ENCODE results near the gene TP63.

The TP63 gene

GRCh38 chr3:189786479-189787064 is 155.4 kb downstream of the TP63 start:
- Histone ChIP-seq H3K27me3 (ENCODE audit: control insufficient read depth in 1 of 2, insufficient read depth in 1 of 2, low read length in 2 of 2) (no peaks in the 10 kb centered on the region), H3K18ac (ENCODE audit: low read depth in 1 of 2, low read length in 2 of 2) (no peak overlapping the region), H3K9ac (ENCODE audit: low read length) (no peak overlapping the region), H3K14ac (ENCODE audit: low read length in 2 of 2) (no peak overlapping the region), H3K27ac (ENCODE audit: low read length, poor library complexity, severe bottlenecking) (no peak overlapping the region), H4K8ac (ENCODE audit: low read length) (no peak overlapping the region), H3K36me3 (ENCODE audit: control insufficient read depth in 1 of 2, insufficient read depth in 2 of 2, low read depth in 1 of 2, low read length in 2 of 2) (no peaks in the 10 kb centered on the region), H3K4me1 (ENCODE audit: control insufficient read depth, insufficient read depth, low read depth, low read length) (no peaks in the 10 kb centered on the region), H3K4me3 (ENCODE audit: insufficient read depth in 1 of 2, low read depth in 1 of 2, low read length in 2 of 2) (no peak overlapping the region), H3K23ac (ENCODE audit: low read length in 2 of 2) (no peak overlapping the region), H3K4ac (ENCODE audit: low read depth in 1 of 2, low read length in 2 of 2) (no peak overlapping the region), H2AK5ac (ENCODE audit: low read length, severe bottlenecking) (no peak overlapping the region), H3K9me3 (ENCODE audit: control insufficient read depth, low read length) (no peaks in the 10 kb centered on the region), H3K4me2 (ENCODE audit: low read length, poor library complexity, severe bottlenecking) (no peak overlapping the region), H2BK12ac (ENCODE audit: low read length in 2 of 2) (no peak overlapping the region), H3K79me1 (replicated peaks; ENCODE audit: low read length, poor library complexity, severe bottlenecking) (no peaks in the 10 kb centered on the region), H2BK15ac (ENCODE audit: low read depth, poor library complexity, severe bottlenecking) (no peak overlapping the region), H4K91ac (ENCODE audit: low read length) (no peak overlapping the region), H2AFZ (ENCODE audit: low read depth, low read length) (no peak overlapping the region), H2BK5ac (ENCODE audit: low read depth, low read length, poor library complexity, severe bottlenecking) (no peak overlapping the region), H2BK120ac (ENCODE audit: low read depth, low read length) (no peak overlapping the region)
- WGBS = 91% methylated on average over 6 of the region's 8 CpGs
- no peak for DNase-seq

- Histone ChIP-seq H3K36me3 (ENCODE audit: control insufficient read depth in 1 of 2, insufficient read depth in 2 of 2, low read depth in 1 of 2, low read length in 2 of 2) (no peaks in the 10 kb centered on the region), H3K9me3 (ENCODE audit: control insufficient read depth, low read length) (no peaks in the 10 kb centered on the region), H2BK5ac (ENCODE audit: low read depth, low read length, poor library complexity, severe bottlenecking) (no peak overlapping the region), H3K14ac (ENCODE audit: low read length in 2 of 2) (no peak overlapping the region), H3K4me3 (ENCODE audit: insufficient read depth in 1 of 2, low read depth in 1 of 2, low read length in 2 of 2) (no peak overlapping the region), H3K23ac (ENCODE audit: low read length in 2 of 2) (no peak overlapping the region), H2BK12ac (ENCODE audit: low read length in 2 of 2) (no peak overlapping the region), H3K4ac (ENCODE audit: low read depth in 1 of 2, low read length in 2 of 2) (no peak overlapping the region), H4K91ac (ENCODE audit: low read length) (no peak overlapping the region), H3K4me2 (ENCODE audit: low read length, poor library complexity, severe bottlenecking) (no peak overlapping the region), H3K27ac (ENCODE audit: low read length, poor library complexity, severe bottlenecking) (no peak overlapping the region), H2AK5ac (ENCODE audit: low read length, severe bottlenecking) (no peak overlapping the region), H3K79me1 (replicated peaks; ENCODE audit: low read length, poor library complexity, severe bottlenecking) (no peaks in the 10 kb centered on the region), H3K9ac (ENCODE audit: low read length) (no peak overlapping the region), H4K8ac (ENCODE audit: low read length) (no peak overlapping the region), H3K4me1 (ENCODE audit: control insufficient read depth, insufficient read depth, low read depth, low read length) (no peaks in the 10 kb centered on the region), H3K27me3 (ENCODE audit: control insufficient read depth in 1 of 2, insufficient read depth in 1 of 2, low read length in 2 of 2) (no peaks in the 10 kb centered on the region), H3K18ac (ENCODE audit: low read depth in 1 of 2, low read length in 2 of 2) (no peak overlapping the region), H2BK15ac (ENCODE audit: low read depth, poor library complexity, severe bottlenecking) (no peak overlapping the region), H2AFZ (ENCODE audit: low read depth, low read length) (no peak overlapping the region), H2BK120ac (ENCODE audit: low read depth, low read length) (no peak overlapping the region)
- 85% methylated on average over 3 of the region's 3 CpGs for WGBS
- no peak for DNase-seq
These were observed 156.0 kb downstream of the TP63 start for GRCh38 chr3:189787191-189787590.

- no peak overlapping the region for H2BK5ac ChIP-seq (ENCODE audit: low read depth, low read length, poor library complexity, severe bottlenecking)
- no peak overlapping the region for H2AK5ac ChIP-seq (ENCODE audit: low read length, severe bottlenecking)
- H2BK15ac ChIP-seq (ENCODE audit: low read depth, poor library complexity, severe bottlenecking) = no peak overlapping the region
- no peaks in the 10 kb centered on the region for H3K4me1 ChIP-seq (ENCODE audit: control insufficient read depth, insufficient read depth, low read depth, low read length)
- no peaks in the 10 kb centered on the region for H3K27me3 ChIP-seq (ENCODE audit: control insufficient read depth in 1 of 2, insufficient read depth in 1 of 2, low read length in 2 of 2)
- H2BK120ac ChIP-seq (ENCODE audit: low read depth, low read length) = no peak overlapping the region
- 47% methylated on average over 3 of the region's 3 CpGs for WGBS
- H3K4me2 ChIP-seq (ENCODE audit: low read length, poor library complexity, severe bottlenecking) = no peak overlapping the region
- no peak overlapping the region for H3K9ac ChIP-seq (ENCODE audit: low read length)
- H3K4me3 ChIP-seq (ENCODE audit: insufficient read depth in 1 of 2, low read depth in 1 of 2, low read length in 2 of 2) = no peak overlapping the region
- no peaks in the 10 kb centered on the region for H3K79me1 ChIP-seq (replicated peaks; ENCODE audit: low read length, poor library complexity, severe bottlenecking)
- no peaks in the 10 kb centered on the region for H3K9me3 ChIP-seq (ENCODE audit: control insufficient read depth, low read length)
- no peak overlapping the region for H3K18ac ChIP-seq (ENCODE audit: low read depth in 1 of 2, low read length in 2 of 2)
- no peaks in the 10 kb centered on the region for H3K36me3 ChIP-seq (ENCODE audit: control insufficient read depth in 1 of 2, insufficient read depth in 2 of 2, low read depth in 1 of 2, low read length in 2 of 2)
- DNase-seq = no peak
- no peak overlapping the region for H3K14ac ChIP-seq (ENCODE audit: low read length in 2 of 2)
- H2BK12ac ChIP-seq (ENCODE audit: low read length in 2 of 2) = no peak overlapping the region
- no peak overlapping the region for H4K91ac ChIP-seq (ENCODE audit: low read length)
- no peak overlapping the region for H3K27ac ChIP-seq (ENCODE audit: low read length, poor library complexity, severe bottlenecking)
- no peak overlapping the region for H3K23ac ChIP-seq (ENCODE audit: low read length in 2 of 2)
- H2AFZ ChIP-seq (ENCODE audit: low read depth, low read length) = no peak overlapping the region
- no peak overlapping the region for H4K8ac ChIP-seq (ENCODE audit: low read length)
- no peak overlapping the region for H3K4ac ChIP-seq (ENCODE audit: low read depth in 1 of 2, low read length in 2 of 2)
These were observed 156.4 kb downstream of the TP63 start for GRCh38 chr3:189787632-189788031.

DNA sequence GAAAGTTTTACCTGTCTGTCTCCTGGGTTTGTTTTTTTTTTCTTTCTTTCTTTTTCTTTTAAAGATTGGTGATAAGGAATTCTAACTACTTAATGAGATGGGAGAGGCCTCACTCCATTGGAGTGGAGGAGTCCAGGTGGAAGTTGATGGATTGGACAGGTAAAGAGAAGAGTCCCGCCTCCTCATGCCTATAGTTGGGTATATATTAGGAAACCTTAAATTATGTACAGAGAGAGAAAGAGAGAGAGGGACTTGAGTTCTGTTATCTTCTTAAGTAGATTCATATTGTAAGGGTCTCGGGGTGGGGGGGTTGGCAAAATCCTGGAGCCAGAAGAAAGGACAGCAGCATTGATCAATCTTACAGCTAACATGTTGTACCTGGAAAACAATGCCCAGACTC is 158.2 kb downstream of the TP63 start:
- Histone ChIP-seq H4K8ac (ENCODE audit: low read length) (no peak overlapping the region), H2AFZ (ENCODE audit: low read depth, low read length) (no peak overlapping the region), H2AK5ac (ENCODE audit: low read length, severe bottlenecking) (no peak overlapping the region), H2BK120ac (ENCODE audit: low read depth, low read length) (no peak overlapping the region), H3K27ac (ENCODE audit: low read length, poor library complexity, severe bottlenecking) (no peak overlapping the region), H3K4me2 (ENCODE audit: low read length, poor library complexity, severe bottlenecking) (no peak overlapping the region), H3K14ac (ENCODE audit: low read length in 2 of 2) (no peak overlapping the region), H2BK5ac (ENCODE audit: low read depth, low read length, poor library complexity, severe bottlenecking) (no peak overlapping the region), H3K27me3 (ENCODE audit: control insufficient read depth in 1 of 2, insufficient read depth in 1 of 2, low read length in 2 of 2) (no peaks in the 10 kb centered on the region), H3K36me3 (ENCODE audit: control insufficient read depth in 1 of 2, insufficient read depth in 2 of 2, low read depth in 1 of 2, low read length in 2 of 2) (no peaks in the 10 kb centered on the region), H3K9me3 (ENCODE audit: control insufficient read depth, low read length) (no peaks in the 10 kb centered on the region), H3K18ac (ENCODE audit: low read depth in 1 of 2, low read length in 2 of 2) (no peak overlapping the region), H3K9ac (ENCODE audit: low read length) (no peak overlapping the region), H3K79me1 (replicated peaks; ENCODE audit: low read length, poor library complexity, severe bottlenecking) (no peaks in the 10 kb centered on the region), H3K4me3 (ENCODE audit: insufficient read depth in 1 of 2, low read depth in 1 of 2, low read length in 2 of 2) (no peak overlapping the region), H2BK12ac (ENCODE audit: low read length in 2 of 2) (no peak overlapping the region), H2BK15ac (ENCODE audit: low read depth, poor library complexity, severe bottlenecking) (no peak overlapping the region), H3K4ac (ENCODE audit: low read depth in 1 of 2, low read length in 2 of 2) (no peak overlapping the region), H4K91ac (ENCODE audit: low read length) (no peak overlapping the region), H3K23ac (ENCODE audit: low read length in 2 of 2) (no peak overlapping the region), H3K4me1 (ENCODE audit: control insufficient read depth, insufficient read depth, low read depth, low read length) (no peaks in the 10 kb centered on the region)
- 58% methylated on average over 2 of the region's 2 CpGs for WGBS
- no peak for DNase-seq
